Measurements from ENCODE around the gene SPON1.

DNA sequence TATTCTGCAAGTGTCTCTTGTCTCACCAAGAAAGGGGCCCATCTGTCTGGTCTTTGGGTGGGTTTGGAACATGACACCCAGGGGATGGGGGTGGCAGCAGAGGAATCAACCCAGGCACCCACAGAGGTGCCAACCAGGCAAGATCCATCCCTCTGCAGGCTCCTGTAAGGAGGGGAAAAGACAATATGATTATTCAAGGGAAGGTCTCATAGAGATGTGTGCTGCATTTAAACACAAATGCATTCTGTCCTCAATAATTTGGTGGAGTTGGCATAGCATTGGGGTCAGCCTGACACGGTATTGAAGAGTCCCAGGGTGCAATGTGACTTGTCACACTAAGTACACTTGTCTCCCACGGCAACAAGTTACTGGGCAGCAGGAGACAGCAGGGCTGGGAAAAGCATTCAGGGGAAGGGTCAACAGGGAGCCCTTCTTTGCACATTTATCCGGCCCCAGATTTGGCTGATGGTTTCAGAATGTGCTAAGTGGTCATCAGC is 33.1 kb upstream of the SPON1 start:
- no peak for TF ChIP-seq CTCF (IDR thresholded peaks at IDR 0.05)
- no peak for TF ChIP-seq POLR2A (IDR thresholded peaks at IDR 0.05)
